Astrocyte (in vitro differentiated cells and primary cell): ENCODE results near the gene MLXIP.

Source experiments
- EZH2 ChIP-seq: IDR thresholded peaks from 2 replicates; pipeline ENCODE4 v1.6.1; 2012; ENCODE audit warnings: mild to moderate bottlenecking, low read length, inconsistent platforms; ENCODE audit not compliant: insufficient read depth
- TF ChIP-seq, protein P1 (sequence below): IDR thresholded peaks from 2 replicates; pipeline ENCODE4 v1.5.1; 2011; ENCODE audit warnings: low read depth, mild to moderate bottlenecking, inconsistent platforms, low read length, moderate library complexity; ENCODE audit not compliant: insufficient read depth

- TF ChIP-seq, protein P1, sequence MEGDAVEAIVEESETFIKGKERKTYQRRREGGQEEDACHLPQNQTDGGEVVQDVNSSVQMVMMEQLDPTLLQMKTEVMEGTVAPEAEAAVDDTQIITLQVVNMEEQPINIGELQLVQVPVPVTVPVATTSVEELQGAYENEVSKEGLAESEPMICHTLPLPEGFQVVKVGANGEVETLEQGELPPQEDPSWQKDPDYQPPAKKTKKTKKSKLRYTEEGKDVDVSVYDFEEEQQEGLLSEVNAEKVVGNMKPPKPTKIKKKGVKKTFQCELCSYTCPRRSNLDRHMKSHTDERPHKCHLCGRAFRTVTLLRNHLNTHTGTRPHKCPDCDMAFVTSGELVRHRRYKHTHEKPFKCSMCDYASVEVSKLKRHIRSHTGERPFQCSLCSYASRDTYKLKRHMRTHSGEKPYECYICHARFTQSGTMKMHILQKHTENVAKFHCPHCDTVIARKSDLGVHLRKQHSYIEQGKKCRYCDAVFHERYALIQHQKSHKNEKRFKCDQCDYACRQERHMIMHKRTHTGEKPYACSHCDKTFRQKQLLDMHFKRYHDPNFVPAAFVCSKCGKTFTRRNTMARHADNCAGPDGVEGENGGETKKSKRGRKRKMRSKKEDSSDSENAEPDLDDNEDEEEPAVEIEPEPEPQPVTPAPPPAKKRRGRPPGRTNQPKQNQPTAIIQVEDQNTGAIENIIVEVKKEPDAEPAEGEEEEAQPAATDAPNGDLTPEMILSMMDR = no peak
- no peak for TF ChIP-seq EZH2
Measured at GRCh38 chr12:122079033-122079531, 526 bp downstream of the MLXIP start.
